ENCODE results near the gene PDZD2. TPM values are rescaled to one million over a fixed set of nuclear protein-coding genes. Genes with fewer than 3 reads are reported as not detected.

The PDZD2 gene
- total and polyA plus RNA-seq, 2 donors (not counting 3 experiments of a cell fraction or from before 2014, with no cell fraction given): 0.66 to 6.9 TPM

GRCh38 chr5:32143617-32144377, 504.9 kb downstream of the PDZD2 start:
- intact Hi-C loops (cut with micrococcal nuclease): no loop called here
- Histone ChIP-seq H3K36me3 (ENCODE audit: control insufficient read depth in 2 of 2, extremely low read depth in 1 of 2, insufficient read depth in 2 of 2, low read length in 2 of 2) (peaks cover under 1 to 1% of the 10 kb centered on the region in 2 experiments), H3K9me1 (replicated peaks; ENCODE audit: control insufficient read depth, extremely low read depth, insufficient read depth, low read length) (no peaks in the 10 kb centered on the region), H4K20me1 (replicated peaks; ENCODE audit: control insufficient read depth, extremely low read depth, insufficient read depth, low read length) (peaks cover 19% of the 10 kb centered on the region), H2AFZ (ENCODE audit: low read depth, low read length) (no peak overlapping the region), H3K4me2 (ENCODE audit: insufficient read depth, low read length) (no peak overlapping the region), H3K27me3 (ENCODE audit: control insufficient read depth in 2 of 2, insufficient read depth in 2 of 2, low read length in 2 of 2) (no peaks in the 10 kb centered on the region), H3K4me1 (ENCODE audit: control insufficient read depth, extremely low read depth, insufficient read depth, low read length) (no peaks in the 10 kb centered on the region), H3K27ac (ENCODE audit: insufficient read depth, low read depth, low read length) (no peak overlapping the region), H3K9ac (replicated peaks; ENCODE audit: extremely low read depth, insufficient read depth, low read length) (no peak overlapping the region), H3K4me3 (replicated peaks in 1 of 3; ENCODE audit: insufficient read depth in 1 of 3, low read depth in 1 of 3, low read length in 3 of 3) (no peak overlapping the region), H3K79me2 (ENCODE audit: control insufficient read depth, insufficient read depth, low read length) (peaks cover 75% of the 10 kb centered on the region), H3K9me3 (replicated peaks; ENCODE audit: control insufficient read depth, insufficient read depth, low read length) (no peaks in the 10 kb centered on the region)
- no TSS peak for BruUV-seq (replicated peaks)
- POLR2A ChIA-PET: no interaction called here
- FAIRE-seq (no peak), DNase-seq (ENCODE audit: low read depth, low spot score) (no peak)
- CTCF ChIA-PET: interaction anchor here (1.1 kb wide), 1 partner anchor 9 kb away, joined by 3 read pairs; no protein-coding TSS in a partner anchor
- TF ChIP-seq POLR2AphosphoS5 (IDR thresholded peaks at IDR 0.05; ENCODE audit: insufficient read depth, low read depth, low read length) (no peak), CTCF (IDR thresholded peaks at IDR 0.05; ENCODE audit: extremely low read depth in 1 of 2, insufficient read depth in 1 of 2, low read depth in 1 of 2, low read length in 2 of 2) (no peak), MYC (IDR thresholded peaks at IDR 0.05; ENCODE audit: low read depth, low read length) (no peak)
- dilution Hi-C loops (cut with MboI; ENCODE audit: extremely low pct_ligation_motif_present, low sequenced_read_pairs): no loop called here

All from endothelial cell of umbilical vein (primary cell).